ENCODE measurements around the gene MICALL2. TPM values are rescaled to one million over a fixed set of nuclear protein-coding genes. Genes with fewer than 3 reads are reported as not detected.

MICALL2 gene
- total RNA-seq, 1 experiment from 2014 or later: 151 TPM

GRCh38 chr7:1493571-1493970, 34.3 kb upstream of the MICALL2 start:
- no peak for DNase-seq (ENCODE audit: low spot score)

- no peak for DNase-seq (ENCODE audit: low spot score)
These were observed 33.9 kb upstream of the MICALL2 start for GRCh38 chr7:1493129-1493528.

- no peak for DNase-seq (ENCODE audit: low spot score)
These were observed 33.4 kb upstream of the MICALL2 start for GRCh38 chr7:1492640-1493039.

GRCh38 chr7:1492221-1492620, 33.0 kb upstream of the MICALL2 start:
- DNase-seq (ENCODE audit: low spot score): no peak

- no peak for DNase-seq (ENCODE audit: low spot score)
These were observed 31.6 kb upstream of the MICALL2 start for GRCh38 chr7:1490837-1491236.

- no peak for DNase-seq (ENCODE audit: low spot score)
These were observed 30.1 kb upstream of the MICALL2 start for GRCh38 chr7:1489336-1489735.

- DNase-seq (ENCODE audit: low spot score): no peak
These were observed 28.7 kb upstream of the MICALL2 start for GRCh38 chr7:1488016-1488415.

- DNase-seq (ENCODE audit: low spot score): no peak
These were observed 28.2 kb upstream of the MICALL2 start for GRCh38 chr7:1487466-1487865.

- DNase-seq (ENCODE audit: low spot score): no peak
These were observed 27.3 kb upstream of the MICALL2 start for GRCh38 chr7:1486571-1486970.

GRCh38 chr7:1485156-1485555, 25.9 kb upstream of the MICALL2 start:
- no peak for DNase-seq (ENCODE audit: low spot score)

GRCh38 chr7:1484569-1484968, 25.3 kb upstream of the MICALL2 start:
- no peak for DNase-seq (ENCODE audit: low spot score)

GRCh38 chr7:1483536-1484505, 24.6 kb upstream of the MICALL2 start:
- no peak for DNase-seq (ENCODE audit: low spot score)

- DNase-seq (ENCODE audit: low spot score): no peak
These were observed 23.8 kb upstream of the MICALL2 start for GRCh38 chr7:1483079-1483478.

GRCh38 chr7:1481300-1481699, 22.0 kb upstream of the MICALL2 start:
- DNase-seq (ENCODE audit: low spot score): no peak

GRCh38 chr7:1480670-1481069, 21.4 kb upstream of the MICALL2 start:
- no peak for DNase-seq (ENCODE audit: low spot score)

- no peak for DNase-seq (ENCODE audit: low spot score)
These were observed 20.0 kb upstream of the MICALL2 start for GRCh38 chr7:1479287-1479686.

GRCh38 chr7:1478480-1478879, 19.2 kb upstream of the MICALL2 start:
- DNase-seq (ENCODE audit: low spot score): no peak

- DNase-seq (ENCODE audit: low spot score): no peak
These were observed 17.6 kb upstream of the MICALL2 start for GRCh38 chr7:1476859-1477258.

GRCh38 chr7:1475991-1476390, 16.7 kb upstream of the MICALL2 start:
- no peak for DNase-seq (ENCODE audit: low spot score)

GRCh38 chr7:1475393-1475792, 16.1 kb upstream of the MICALL2 start:
- DNase-seq (ENCODE audit: low spot score): no peak

GRCh38 chr7:1474736-1475135, 15.5 kb upstream of the MICALL2 start:
- no peak for DNase-seq (ENCODE audit: low spot score)

GRCh38 chr7:1473864-1474512, 14.7 kb upstream of the MICALL2 start:
- peak; percentile 94 for DNase-seq (ENCODE audit: low spot score)

- no peak for DNase-seq (ENCODE audit: low spot score)
These were observed 11.6 kb upstream of the MICALL2 start for GRCh38 chr7:1470901-1471300.
